Adrenal gland (tissue), 5 donors: Measurements from ENCODE around the gene DAB2IP.

ENCODE experiments used
- CTCF ChIP-seq, 6 experiments: fragments of 450-650 bp in 4 of 6; fragments of 200-600 bp in 2 of 6; sonication (generic) in 1 of 6; IDR thresholded peaks; 1 replicate in 5 of 6; 2 replicates in 1 of 6; pipeline versions ENCODE4 v1.5.1 to v1.8.0; 2016 to 2021; ENCODE audit warnings: antibody characterized with exemption in 6 of 6, mild to moderate bottlenecking in 2 of 6, moderate library complexity in 1 of 6
- POLR2A ChIP-seq, 2 donors: fragments of 450-650 bp; IDR thresholded peaks; one replicate each; pipeline ENCODE4 v1.6.1; 2017; ENCODE audit warnings: antibody characterized with exemption in 2 of 2, mild to moderate bottlenecking in 2 of 2, moderate library complexity in 1 of 2
- donor health status: DM: no; HTN: no; CAD: no.

- TF ChIP-seq CTCF (IDR thresholded peaks at IDR 0.05) = no peak
- no peak for TF ChIP-seq POLR2A (IDR thresholded peaks at IDR 0.05)
Observed at GRCh38 chr9:121688146-121688680, 36.8 kb downstream of the DAB2IP start.
